ENCODE results near the gene PDE7B.
"Not testable (repeated sequence)": the region's sequence is repeated elsewhere in the genome, so short reads cannot be mapped to it uniquely, and the experiment has no call there.

PDE7B gene

DNA sequence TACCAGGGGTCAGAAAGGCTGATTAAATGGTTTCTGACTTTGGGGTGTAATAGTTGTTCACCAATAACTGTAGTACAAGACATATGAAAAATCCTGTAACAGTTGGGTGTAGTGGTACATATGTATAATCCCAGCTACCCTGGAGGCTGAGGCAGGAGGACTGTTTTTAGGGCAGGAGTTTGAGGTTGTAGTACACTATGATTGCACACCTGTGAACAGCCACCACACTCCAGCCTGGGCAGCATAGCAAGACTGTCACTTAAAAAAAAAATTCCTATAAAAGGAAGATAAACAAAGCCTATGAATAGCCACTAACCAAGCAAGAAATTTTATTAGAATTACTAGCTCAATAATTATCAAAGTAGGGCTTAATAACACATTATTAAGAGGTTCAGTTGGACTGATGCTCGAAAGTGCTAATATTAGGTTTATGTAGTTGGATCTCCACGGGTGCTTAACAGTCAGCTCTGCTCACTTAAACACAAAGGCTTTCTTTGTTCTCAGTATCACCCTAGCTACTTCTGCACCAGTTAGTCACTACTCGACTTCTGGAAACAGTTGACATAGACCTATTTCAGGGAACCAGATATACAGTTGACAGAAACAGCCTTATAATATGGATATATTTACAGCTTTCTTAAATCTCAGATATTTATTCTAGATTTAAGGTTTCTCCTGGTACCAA, 285.6 kb downstream of the PDE7B start:
- H4K20me1 ChIP-seq (ENCODE audit: insufficient read depth, low read length), result no peaks in the 10 kb centered on the region
- no peak overlapping the region for H3K4me2 ChIP-seq (ENCODE audit: low read depth, low read length)
- no peak overlapping the region for H3K4me3 ChIP-seq (ENCODE audit: low read length)
- no peak for DNase-seq
- H3K27me3 ChIP-seq (replicated peaks; ENCODE audit: insufficient read depth, low read length), result no peaks in the 10 kb centered on the region
- no peaks in the 10 kb centered on the region for H3K4me1 ChIP-seq (ENCODE audit: low read length)
- no peaks in the 10 kb centered on the region for H3K9me3 ChIP-seq (replicated peaks; ENCODE audit: insufficient read depth, low read length)
- H3K9ac ChIP-seq (ENCODE audit: low read length), result no peak overlapping the region
- H3K79me2 ChIP-seq (ENCODE audit: low read length), result no peaks in the 10 kb centered on the region
- H3F3A ChIP-seq (ENCODE audit: insufficient read depth, low read length), result no peaks in the 10 kb centered on the region
- no peaks in the 10 kb centered on the region for H3K36me3 ChIP-seq (replicated peaks; ENCODE audit: insufficient read depth, low read length)
- TF ChIP-seq EZH2 (optimal IDR thresholded peaks at IDR 0.05; ENCODE audit: low read depth, low read length), result no peak
- TF ChIP-seq, protein P1, sequence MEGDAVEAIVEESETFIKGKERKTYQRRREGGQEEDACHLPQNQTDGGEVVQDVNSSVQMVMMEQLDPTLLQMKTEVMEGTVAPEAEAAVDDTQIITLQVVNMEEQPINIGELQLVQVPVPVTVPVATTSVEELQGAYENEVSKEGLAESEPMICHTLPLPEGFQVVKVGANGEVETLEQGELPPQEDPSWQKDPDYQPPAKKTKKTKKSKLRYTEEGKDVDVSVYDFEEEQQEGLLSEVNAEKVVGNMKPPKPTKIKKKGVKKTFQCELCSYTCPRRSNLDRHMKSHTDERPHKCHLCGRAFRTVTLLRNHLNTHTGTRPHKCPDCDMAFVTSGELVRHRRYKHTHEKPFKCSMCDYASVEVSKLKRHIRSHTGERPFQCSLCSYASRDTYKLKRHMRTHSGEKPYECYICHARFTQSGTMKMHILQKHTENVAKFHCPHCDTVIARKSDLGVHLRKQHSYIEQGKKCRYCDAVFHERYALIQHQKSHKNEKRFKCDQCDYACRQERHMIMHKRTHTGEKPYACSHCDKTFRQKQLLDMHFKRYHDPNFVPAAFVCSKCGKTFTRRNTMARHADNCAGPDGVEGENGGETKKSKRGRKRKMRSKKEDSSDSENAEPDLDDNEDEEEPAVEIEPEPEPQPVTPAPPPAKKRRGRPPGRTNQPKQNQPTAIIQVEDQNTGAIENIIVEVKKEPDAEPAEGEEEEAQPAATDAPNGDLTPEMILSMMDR (IDR thresholded peaks at IDR 0.05; ENCODE audit: low read length), result no peak
- TF ChIP-seq EZH2phosphoT487 (IDR thresholded peaks at IDR 0.05; ENCODE audit: low read length), result no peak
- no peaks in the 10 kb centered on the region for H3K9me2 ChIP-seq (replicated peaks; ENCODE audit: insufficient read depth, low read length)
- H3K27ac ChIP-seq (ENCODE audit: low read length), result no peak overlapping the region
- no peak overlapping the region for H2AFZ ChIP-seq (ENCODE audit: low read length)

DNA sequence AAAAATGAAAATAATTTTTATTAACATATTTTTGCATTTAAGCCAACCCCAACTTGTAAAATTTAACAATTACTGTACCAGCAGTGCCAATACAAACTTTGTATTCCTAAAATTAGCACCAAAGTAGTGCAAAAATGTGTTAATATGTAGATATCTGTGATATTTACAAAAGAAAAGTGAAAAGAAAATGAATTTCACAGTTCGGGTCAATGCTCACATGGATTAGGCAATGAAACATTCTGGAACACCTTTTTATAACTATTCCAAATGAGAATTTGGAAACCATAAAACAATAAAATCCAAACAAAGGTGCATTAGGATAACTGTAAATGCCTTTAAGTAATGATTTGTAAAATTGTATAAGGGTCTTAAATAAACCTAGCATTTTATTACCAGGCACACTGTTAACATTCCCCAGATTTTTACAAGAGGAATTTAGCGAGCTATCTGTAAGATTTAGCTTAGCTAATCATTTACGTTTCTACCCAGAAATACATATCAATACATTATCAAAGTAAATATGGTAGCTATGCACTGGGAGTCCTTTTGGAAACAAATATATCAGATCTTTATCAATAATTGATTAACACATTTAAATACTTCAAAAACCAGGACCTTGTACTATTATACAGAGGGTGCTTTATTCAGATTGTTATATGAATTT, 286.4 kb downstream of the PDE7B start:
- H3K9ac ChIP-seq (ENCODE audit: low read length), result no peak overlapping the region
- no peaks in the 10 kb centered on the region for H3K9me2 ChIP-seq (replicated peaks; ENCODE audit: insufficient read depth, low read length)
- no peaks in the 10 kb centered on the region for H3K9me3 ChIP-seq (replicated peaks; ENCODE audit: insufficient read depth, low read length)
- H2AFZ ChIP-seq (ENCODE audit: low read length), result no peak overlapping the region
- H3K4me2 ChIP-seq (ENCODE audit: low read depth, low read length), result no peak overlapping the region
- no peaks in the 10 kb centered on the region for H3K4me1 ChIP-seq (ENCODE audit: low read length)
- no peaks in the 10 kb centered on the region for H3K36me3 ChIP-seq (replicated peaks; ENCODE audit: insufficient read depth, low read length)
- no peaks in the 10 kb centered on the region for H3K27me3 ChIP-seq (replicated peaks; ENCODE audit: insufficient read depth, low read length)
- no peak for DNase-seq
- no peak overlapping the region for H3K27ac ChIP-seq (ENCODE audit: low read length)
- TF ChIP-seq, protein P1 (IDR thresholded peaks at IDR 0.05; ENCODE audit: low read length), result no peak
- TF ChIP-seq EZH2phosphoT487 (IDR thresholded peaks at IDR 0.05; ENCODE audit: low read length) (no peak), EZH2 (optimal IDR thresholded peaks at IDR 0.05; ENCODE audit: low read depth, low read length) (no peak)
- H3F3A ChIP-seq (ENCODE audit: insufficient read depth, low read length), result no peaks in the 10 kb centered on the region
- H3K79me2 ChIP-seq (ENCODE audit: low read length), result no peaks in the 10 kb centered on the region
- H3K4me3 ChIP-seq (ENCODE audit: low read length), result no peak overlapping the region
- H4K20me1 ChIP-seq (ENCODE audit: insufficient read depth, low read length), result no peaks in the 10 kb centered on the region

DNA sequence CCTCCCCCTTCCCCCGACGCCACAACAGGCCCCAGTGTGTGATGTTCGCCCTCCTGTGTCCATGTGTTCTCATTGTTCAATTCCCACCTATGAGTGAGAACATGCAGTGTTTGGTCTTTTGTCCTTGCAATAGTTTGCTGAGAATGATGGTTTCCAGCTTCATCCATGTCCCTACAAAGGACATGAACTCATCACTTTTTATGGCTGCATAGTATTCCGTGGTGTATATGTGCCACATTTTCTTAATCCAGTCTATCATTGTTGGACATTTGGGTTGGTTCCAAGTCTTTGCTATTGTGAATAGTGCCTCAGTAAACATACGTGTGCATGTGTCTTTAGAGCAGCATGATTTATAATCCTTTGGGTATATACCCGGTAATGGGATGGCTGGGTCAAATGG, 287.6 kb downstream of the PDE7B start:
- H3K36me3 ChIP-seq (replicated peaks; ENCODE audit: insufficient read depth, low read length); H3K4me1 ChIP-seq (ENCODE audit: low read length); H3K4me3 ChIP-seq (ENCODE audit: low read length); DNase-seq; H3K27ac ChIP-seq (ENCODE audit: low read length); H2AFZ ChIP-seq (ENCODE audit: low read length); H4K20me1 ChIP-seq (ENCODE audit: insufficient read depth, low read length); H3K79me2 ChIP-seq (ENCODE audit: low read length); H3K9me3 ChIP-seq (replicated peaks; ENCODE audit: insufficient read depth, low read length); H3K27me3 ChIP-seq (replicated peaks; ENCODE audit: insufficient read depth, low read length); H3F3A ChIP-seq (ENCODE audit: insufficient read depth, low read length); H3K9ac ChIP-seq (ENCODE audit: low read length); H3K9me2 ChIP-seq (replicated peaks; ENCODE audit: insufficient read depth, low read length); H3K4me2 ChIP-seq (ENCODE audit: low read depth, low read length): not testable (repeated sequence)

All from MM.1S (cell line).